ENCODE measurements around the gene SORBS1.

- TF ChIP-seq POLR2A (conservative IDR thresholded peaks at IDR 0.05) (no peak), SAFB2 (IDR thresholded peaks at IDR 0.05; ENCODE audit: borderline replicate concordance, low read depth, low read length, severe bottlenecking) (no peak), IRF9 (tag; IDR thresholded peaks at IDR 0.05) (no peak), ZNF398 (CRISPR knock-in tag; IDR thresholded peaks at IDR 0.05) (no peak), CTCF (IDR thresholded peaks at IDR 0.05 in 2 of 3, conservative IDR thresholded peaks at IDR 0.05 in 1 of 3; ENCODE audit: insufficient read depth in 2 of 3, low read depth in 1 of 3, low read length in 3 of 3) (no peak), NFRKB (IDR thresholded peaks at IDR 0.05; ENCODE audit: low read depth) (peak; percentile 71; the same call in 1 of the 2 replicates), CCAR2 (IDR thresholded peaks at IDR 0.05; ENCODE audit: low read depth, low read length) (no peak), ZFP1 (CRISPR knock-in tag; IDR thresholded peaks at IDR 0.05) (no peak), CBX1 (IDR thresholded peaks at IDR 0.05; ENCODE audit: low read depth) (no peak), ZNF354B (CRISPR knock-in tag; IDR thresholded peaks at IDR 0.05) (no peak), KDM1A (IDR thresholded peaks at IDR 0.05) (peak; percentile 86 to 92), POLR2AphosphoS5 (IDR thresholded peaks at IDR 0.05; ENCODE audit: control insufficient read depth, insufficient read depth, low read depth, low read length) (peak; percentile 99), ZNF41 (CRISPR knock-in tag; conservative IDR thresholded peaks at IDR 0.05) (no peak), MAZ (CRISPR knock-in tag; conservative IDR thresholded peaks at IDR 0.05 in 1 of 2, IDR thresholded peaks at IDR 0.05 in 1 of 2) (peak; percentile 69 to 88)
These were observed 29.2 kb downstream of the SORBS1 start for GRCh38 chr10:95531994-95532399.
